Heart right ventricle (tissue), 16 donors: ENCODE data around the gene TCF7. TPM values are rescaled to one million over a fixed set of nuclear protein-coding genes. Genes with fewer than 3 reads are reported as not detected.

ENCODE experiments used
- ATAC-seq, 8 donors: fragments of 200-7000 bp; cut with Tn5 transposase; one replicate each; pipeline ENCODE4 v1.9.1; 2020; ENCODE audit warnings: mild to moderate bottlenecking in 8 of 8, moderate library complexity in 8 of 8, moderate number of reproducible peaks in 1 of 8
- DNase-seq, 2 donors: peaks; one replicate each; pipeline ENCODE4 v3.0.0-alpha.2; 2020
- H3K27ac ChIP-seq, 10 donors: fragments of 200-600 bp; sonication (generic) in 2 of 10; one replicate each; pipeline versions ENCODE4 v1.5.0 to v1.8.0; 2020 to 2022; ENCODE audit warnings: mild to moderate bottlenecking in 3 of 10
- H3K27me3 ChIP-seq, 7 donors: fragments of 200-600 bp; one replicate each; pipeline ENCODE4 v1.8.0; 2021 to 2022; ENCODE audit warnings: mild to moderate bottlenecking in 2 of 7
- H3K36me3 ChIP-seq, 9 donors: fragments of 200-600 bp; sonication (generic) in 1 of 9; one replicate each; pipeline versions ENCODE4 v1.5.0 to v1.8.0; 2020 to 2022; ENCODE audit warnings: mild to moderate bottlenecking in 2 of 9
- H3K4me1 ChIP-seq, 9 donors: fragments of 200-600 bp; sonication (generic) in 1 of 9; one replicate each; pipeline versions ENCODE4 v1.5.0 to v1.8.0; 2020 to 2022; ENCODE audit warnings: mild to moderate bottlenecking in 4 of 9
- H3K4me3 ChIP-seq, 10 donors: fragments of 200-600 bp; sonication (generic) in 2 of 10; one replicate each; pipeline versions ENCODE4 v1.5.0 to v1.8.0; 2020 to 2022; ENCODE audit warnings: mild to moderate bottlenecking in 7 of 10, moderate library complexity in 2 of 10
- H3K9me3 ChIP-seq, 11 donors: fragments of 200-600 bp in 10 of 11; sonication (generic) in 2 of 11; one replicate each; pipeline versions ENCODE4 v1.5.0 to v1.8.0; 2013 to 2022; ENCODE audit warnings: mild to moderate bottlenecking in 2 of 11, control low read depth in 1 of 11, moderate library complexity in 1 of 11
- WGBS, 2 donors: extraction: QIAGEN DNeasy Blood & Tissue Kit; methylation state at CpG; one replicate each; pipeline ENCODE4 v1.1.7; 2013; ENCODE audit warnings: inconsistent platforms in 1 of 2; 5-methylcytosine and 5-hydroxymethylcytosine counted together
- intact Hi-C, 10 donors: fragments of 100-400 bp; cut with DNase I; formaldehyde crosslinking; loops; one replicate each; pipeline versions ENCODE4 v1.11.1 to v1.14.2; 2022
- polyA plus RNA-seq, 2 donors: library from polyadenylated mRNA; stranded (reverse); fragments of 200-250 nt; gene quantifications; one replicate each; pipeline ENCODE4 v1.2.3, GENCODE V29; 2013
- total RNA-seq, 10 donors: library from RNA; stranded (reverse); fragmentation: NEBNext Ultra II Directional in 3 of 10; extraction: Animal tissue kit (Norgen Biotek cat#: 25700) in 3 of 10; gene quantifications; one replicate each; pipeline versions ENCODE4 v1.2.1 to v1.2.4, GENCODE V29; 2021 to 2023
- TF ChIP-seq, protein P1 (sequence below), 9 donors: fragments of 200-600 bp; sonication (generic) in 2 of 9; IDR thresholded peaks; one replicate each; pipeline versions ENCODE4 v1.5.0 to v1.8.0; 2021 to 2022; ENCODE audit warnings: antibody characterized with exemption in 9 of 9, mild to moderate bottlenecking in 5 of 9, moderate library complexity in 1 of 9
- donor health status: Arrhythmogenic right ventricular cardiomyopathy.
- donor health status: ischemic (EF 13 %, LVEDD 7.1; RV severe dilation, severe dysfunction).
- donor health status: healthy with polysubstance abuse.
- donor health status: DM: no; HTN: yes; CAD: no.
- donor health status: DM: no; HTN: no; CAD: no.
- donor health status: ischemic (EF 25% LVEDD 6.9; RV normal size, moderate dysfunction).
- donor health status: ischemic (EF 25% LVEDD 5.7; RV mildly dilated, moderate dysfunction).
- donor health status: healthy.
- donor health status: DM: yes; HTN: yes; CAD: no.
- donor health status: Ischemic cardiomyopathy.
- donor health status: ischemic (EF 35%, LVEDD 5.7; RV mildly dilated, moderate dysfunction).
- donor health status: nonischemic (EF 11% LVEDD 7.7; RV severe dilation, severe dysfunction).
- donor health status: DM: yes; HTN: yes; CAD: no.
- donor health status: PGD.
- donor health status: ischemic (EF 29% LVEDD 5.4; RV normal size, mild dysfunction).
- donor health status: nonischemic (EF 23%, LVEDD 6.1; RV moderate dilation, normal function).

The TCF7 gene
- total and polyA plus RNA-seq, 12 donors: 0.42 to 5.9 (median 1.9) TPM

DNA sequence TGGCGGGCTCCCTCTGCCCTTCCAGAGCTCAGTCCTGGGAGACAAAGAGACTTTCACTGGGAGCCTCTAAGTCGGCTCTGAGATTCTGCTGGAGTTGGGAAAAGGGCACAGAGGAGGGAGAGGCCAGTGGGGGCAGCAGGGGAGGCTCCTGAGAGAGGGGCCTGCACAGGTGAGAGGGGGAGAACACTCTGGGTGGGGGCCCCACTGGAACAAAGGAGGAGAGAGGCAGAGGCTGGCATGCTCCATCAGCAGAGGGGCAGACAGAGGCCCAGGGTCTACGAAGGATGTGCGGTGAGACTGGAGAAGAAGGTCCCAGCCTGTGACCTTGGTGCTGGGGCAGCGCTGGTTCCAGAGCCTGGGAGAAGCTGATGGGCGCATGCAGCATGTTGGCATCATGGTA, 8.9 kb downstream of the TCF7 start:
- TF ChIP-seq, protein P1, sequence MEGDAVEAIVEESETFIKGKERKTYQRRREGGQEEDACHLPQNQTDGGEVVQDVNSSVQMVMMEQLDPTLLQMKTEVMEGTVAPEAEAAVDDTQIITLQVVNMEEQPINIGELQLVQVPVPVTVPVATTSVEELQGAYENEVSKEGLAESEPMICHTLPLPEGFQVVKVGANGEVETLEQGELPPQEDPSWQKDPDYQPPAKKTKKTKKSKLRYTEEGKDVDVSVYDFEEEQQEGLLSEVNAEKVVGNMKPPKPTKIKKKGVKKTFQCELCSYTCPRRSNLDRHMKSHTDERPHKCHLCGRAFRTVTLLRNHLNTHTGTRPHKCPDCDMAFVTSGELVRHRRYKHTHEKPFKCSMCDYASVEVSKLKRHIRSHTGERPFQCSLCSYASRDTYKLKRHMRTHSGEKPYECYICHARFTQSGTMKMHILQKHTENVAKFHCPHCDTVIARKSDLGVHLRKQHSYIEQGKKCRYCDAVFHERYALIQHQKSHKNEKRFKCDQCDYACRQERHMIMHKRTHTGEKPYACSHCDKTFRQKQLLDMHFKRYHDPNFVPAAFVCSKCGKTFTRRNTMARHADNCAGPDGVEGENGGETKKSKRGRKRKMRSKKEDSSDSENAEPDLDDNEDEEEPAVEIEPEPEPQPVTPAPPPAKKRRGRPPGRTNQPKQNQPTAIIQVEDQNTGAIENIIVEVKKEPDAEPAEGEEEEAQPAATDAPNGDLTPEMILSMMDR (IDR thresholded peaks at IDR 0.05): no peak
- peak overlapping the region in 1 of 10 donors; percentile 72 for H3K27ac ChIP-seq
- H3K4me3 ChIP-seq: no peak overlapping the region
- H3K4me1 ChIP-seq: peaks cover 22 to 44% (median 35%) of the 10 kb centered on the region in 9 donors
- DNase-seq (no peak), ATAC-seq (no peak)
- intact Hi-C loops: no loop called here
- H3K36me3 ChIP-seq: no peaks in the 10 kb centered on the region
- WGBS, 2 donors: 93 to 97% methylated on average over 6 of the region's 6 CpGs
- no peaks in the 10 kb centered on the region for H3K27me3 ChIP-seq
- no peaks in the 10 kb centered on the region for H3K9me3 ChIP-seq

DNA sequence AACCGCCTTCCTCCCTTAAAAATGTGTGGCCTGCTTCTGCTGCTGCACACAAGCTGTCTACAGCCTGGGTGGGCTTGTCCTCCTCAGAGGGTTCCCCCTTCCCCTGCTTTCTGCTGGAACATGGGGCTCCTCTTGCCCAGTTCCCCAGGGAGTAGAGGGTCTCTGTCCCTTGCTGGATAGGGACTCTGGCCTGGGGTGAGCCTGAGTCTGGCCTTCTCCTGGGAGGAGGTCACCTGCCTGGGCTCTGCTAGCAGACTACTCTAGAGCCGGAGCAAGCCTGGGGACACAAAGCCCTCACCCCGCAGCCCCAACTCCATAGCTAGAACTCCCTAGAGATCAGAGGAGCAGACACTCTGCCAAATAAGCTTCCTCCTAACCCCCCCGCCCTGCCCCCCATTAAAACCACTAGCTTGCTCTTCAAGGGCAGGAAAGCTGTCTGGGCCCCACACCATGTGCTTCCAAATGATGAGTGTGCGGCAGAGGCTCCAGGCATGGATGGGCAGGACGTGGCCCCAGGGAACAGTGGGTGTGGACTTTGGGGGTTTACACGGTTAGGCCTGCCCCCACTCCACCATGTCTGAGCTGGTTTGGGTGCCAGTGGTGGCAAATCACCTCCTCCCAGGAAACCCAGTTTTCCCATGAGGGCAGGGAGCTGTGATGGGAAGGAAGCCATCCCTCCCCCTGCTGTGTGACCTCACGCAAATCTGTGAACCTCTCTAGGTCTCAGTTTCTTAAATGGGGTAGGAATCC, 10.0 kb downstream of the TCF7 start:
- peak overlapping the region in 7 of 10 donors; percentile 58 to 80 (median 69) for H3K27ac ChIP-seq
- no peaks in the 10 kb centered on the region for H3K27me3 ChIP-seq
- intact Hi-C loops: no loop called here
- no peak for ATAC-seq
- no peak for DNase-seq
- TF ChIP-seq, protein P1 (IDR thresholded peaks at IDR 0.05): no peak
- 81 to 85% methylated on average over 8 of the region's 8 CpGs for WGBS, 2 donors
- H3K36me3 ChIP-seq: peaks cover 0 to 8% (median 0%) of the 10 kb centered on the region in 9 donors
- no peaks in the 10 kb centered on the region for H3K9me3 ChIP-seq
- no peak overlapping the region for H3K4me3 ChIP-seq
- peaks cover 22 to 51% (median 41%) of the 10 kb centered on the region in 9 donors for H3K4me1 ChIP-seq

DNA sequence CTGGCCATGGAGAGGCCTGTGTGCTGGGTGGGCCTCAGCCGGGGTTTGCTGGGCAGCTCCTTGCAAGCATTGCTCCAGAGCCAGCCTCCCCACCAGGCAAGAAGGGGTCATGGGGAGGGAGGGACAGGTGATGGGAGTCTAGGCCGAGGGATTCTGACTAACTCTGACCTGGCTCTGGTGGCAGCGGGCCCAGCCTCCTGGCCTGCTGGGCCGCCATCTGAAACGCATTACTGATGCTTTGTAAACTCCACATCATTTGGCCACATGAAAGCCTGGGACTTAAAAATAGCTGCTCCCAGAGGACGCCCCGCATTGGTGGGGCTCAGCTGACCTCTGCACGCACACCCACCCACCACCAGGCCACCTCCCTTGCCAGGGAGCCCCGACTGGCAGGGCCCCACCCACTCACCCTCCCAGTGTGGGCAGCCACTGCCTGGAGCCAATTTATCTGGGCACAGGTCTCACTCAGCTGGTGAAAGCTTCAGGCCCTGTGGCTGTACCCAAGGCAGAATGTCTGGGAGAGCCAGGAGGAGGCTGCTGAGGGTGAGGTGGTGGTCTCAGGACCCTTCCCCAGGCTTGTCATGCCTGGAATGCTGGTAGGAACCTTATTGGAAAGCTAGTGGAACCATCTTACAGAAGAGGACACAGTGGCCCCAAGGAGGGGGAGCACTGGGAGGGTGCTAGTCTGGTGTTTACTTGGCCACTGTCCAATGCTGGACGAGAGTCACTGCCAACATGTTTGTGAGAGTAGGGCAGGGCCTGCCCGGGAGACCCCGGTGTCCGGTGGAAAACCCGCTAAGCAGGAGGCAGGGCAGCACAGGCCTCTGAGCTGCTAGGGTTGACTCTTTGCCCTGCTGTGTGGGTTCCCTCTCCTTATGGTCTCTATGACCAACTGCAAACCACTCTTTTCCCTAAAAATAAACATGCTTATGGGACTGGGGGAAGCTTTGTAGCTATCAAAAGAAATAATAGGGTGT, 10.8 kb downstream of the TCF7 start:
- TF ChIP-seq, protein P1 (IDR thresholded peaks at IDR 0.05): no peak
- no peaks in the 10 kb centered on the region for H3K27me3 ChIP-seq
- peak in 1 of 2 donors; percentile 53 for DNase-seq
- peak; percentile 17 to 66 (median 50) for ATAC-seq
- H3K4me3 ChIP-seq: no peak overlapping the region
- peak overlapping the region in 9 of 10 donors; percentile 20 to 80 (median 66) for H3K27ac ChIP-seq
- no peaks in the 10 kb centered on the region for H3K9me3 ChIP-seq
- peaks cover 0 to 13% (median 0%) of the 10 kb centered on the region in 9 donors for H3K36me3 ChIP-seq
- H3K4me1 ChIP-seq: peaks cover 22 to 59% (median 45%) of the 10 kb centered on the region in 9 donors
- 26 to 39% methylated on average over 14 of the region's 14 CpGs for WGBS, 2 donors
- intact Hi-C loops: no loop called here

DNA sequence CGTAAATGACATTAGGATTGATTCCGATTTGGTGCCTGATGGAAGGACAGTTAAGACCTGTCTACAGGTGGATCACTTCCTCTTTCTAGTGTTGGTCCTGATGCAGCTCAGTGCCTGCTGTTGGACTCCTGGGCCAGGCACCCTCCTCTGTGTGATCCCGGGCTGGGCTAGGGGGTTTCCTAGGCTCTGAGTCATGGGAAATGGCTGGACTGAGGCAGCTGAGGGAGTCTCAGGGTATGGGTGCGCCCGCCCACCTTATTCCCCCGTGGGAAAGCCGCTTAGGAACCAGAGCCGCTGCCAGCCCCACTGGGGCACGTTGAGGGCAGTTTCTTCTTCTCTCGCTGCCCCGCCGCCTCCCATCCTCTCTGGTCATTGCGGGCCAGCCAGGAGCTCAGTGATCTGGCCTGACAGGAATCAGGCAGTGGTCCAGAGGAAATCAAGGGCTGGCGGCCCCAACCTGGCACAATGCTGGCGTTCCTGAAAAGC, 12.9 kb downstream of the TCF7 start:
- H3K4me3 ChIP-seq: no peak overlapping the region
- DNase-seq (peak; percentile 59 to 60), ATAC-seq (peak; percentile 29 to 78 (median 60))
- no peaks in the 10 kb centered on the region for H3K27me3 ChIP-seq
- H3K36me3 ChIP-seq: peaks cover 0 to 23% (median 0%) of the 10 kb centered on the region in 9 donors
- H3K9me3 ChIP-seq: no peaks in the 10 kb centered on the region
- TF ChIP-seq, protein P1 (IDR thresholded peaks at IDR 0.05): no peak
- WGBS, 2 donors: 50 to 51% methylated on average over 15 of the region's 15 CpGs
- H3K4me1 ChIP-seq: peaks cover 22 to 68% (median 49%) of the 10 kb centered on the region in 9 donors
- intact Hi-C loops: no loop called here
- peak overlapping the region in 6 of 10 donors; percentile 49 to 72 (median 58) for H3K27ac ChIP-seq
